HEK293 (cell line): ENCODE results near the gene DCUN1D3.
A peak's percentile ranks its signal among the peaks of the same experiment; 100 is the strongest.

Source experiments
- CTCF ChIA-PET: fragments of 350-600 bp; formaldehyde crosslinking; extraction: SDS; loops from one replicate; lab custom pipeline; 2021; ENCODE audit warnings: antibody characterized with exemption; lab: Yijun Ruan, JAX
- POLR2A ChIA-PET: fragments of 300-600 bp; formaldehyde crosslinking; extraction: SDS; loops from one replicate; lab custom pipeline; 2020; ENCODE audit warnings: antibody characterized with exemption, inconsistent platforms; lab: Yijun Ruan, JAX
- H3K27ac ChIP-seq: fragments of 200-500 bp; sonication (Bioruptor generic); 2 replicates; pipeline ENCODE4 v1.5.1; 2014; ENCODE audit warnings: low read depth, low read length, control low read depth, inconsistent platforms; ENCODE audit errors: extremely low read depth
- H3K36me3 ChIP-seq, 2 experiments: fragments of 200-500 bp in 1 of 2; sonication (Bioruptor generic) in 1 of 2; 1 replicate in 1 of 2; 2 replicates in 1 of 2; pipeline ENCODE4 v1.5.1; 2014 to 2017; ENCODE audit warnings: inconsistent platforms in 2 of 2, low read length in 2 of 2; ENCODE audit not compliant: control insufficient read depth in 2 of 2, insufficient read depth in 1 of 2
- H3K4me1 ChIP-seq: fragments of 200-500 bp; sonication (Bioruptor generic); 2 replicates; pipeline ENCODE4 v1.5.1; 2014; ENCODE audit warnings: mild to moderate bottlenecking, low read length, inconsistent platforms; ENCODE audit not compliant: control insufficient read depth, insufficient read depth
- H3K4me3 ChIP-seq: 2 replicates; pipeline ENCODE4 v1.5.1; 2011; ENCODE audit warnings: low read depth, mild to moderate bottlenecking, control low read depth, low read length, moderate library complexity
- H3K9me3 ChIP-seq: fragments of 200-500 bp; sonication (Bioruptor generic); 2 replicates; pipeline ENCODE4 v1.5.1; 2014; ENCODE audit warnings: low read depth, low read length, inconsistent platforms; ENCODE audit not compliant: control insufficient read depth, insufficient read depth
- BCL6B ChIP-seq: fragments of 450-650 bp; formaldehyde crosslinking; IDR thresholded peaks from 2 replicates; pipeline ENCODE4 v1.5.1; 2017; ENCODE audit warnings: missing biosample characterization, missing genetic modification characterization
- FEZF1 ChIP-seq: fragments of 450-650 bp; formaldehyde crosslinking; IDR thresholded peaks from 2 replicates; pipeline ENCODE4 v1.5.1; 2016; ENCODE audit warnings: missing biosample characterization, missing genetic modification characterization
- SCRT2 ChIP-seq: fragments of 450-650 bp; formaldehyde crosslinking; IDR thresholded peaks from 2 replicates; pipeline ENCODE4 v1.5.1; 2016; ENCODE audit warnings: missing biosample characterization, missing genetic modification characterization
- ZBTB48 ChIP-seq: fragments of 450-650 bp; formaldehyde crosslinking; IDR thresholded peaks from 2 replicates; pipeline ENCODE4 v1.5.1; 2016; ENCODE audit warnings: missing biosample characterization, missing genetic modification characterization
- ZFP3 ChIP-seq: fragments of 450-650 bp; formaldehyde crosslinking; IDR thresholded peaks from 2 replicates; pipeline ENCODE4 v1.5.1; 2016; ENCODE audit warnings: low read depth, missing biosample characterization, missing genetic modification characterization
- ZFP41 ChIP-seq: fragments of 450-650 bp; formaldehyde crosslinking; IDR thresholded peaks from 2 replicates; pipeline ENCODE4 v1.5.1; 2016; ENCODE audit warnings: missing biosample characterization, missing genetic modification characterization, borderline replicate concordance
- ZNF132 ChIP-seq: fragments of 450-650 bp; formaldehyde crosslinking; IDR thresholded peaks from 2 replicates; pipeline ENCODE4 v1.5.1; 2017; ENCODE audit warnings: missing biosample characterization, missing genetic modification characterization, borderline replicate concordance
- ZNF266 ChIP-seq: fragments of 450-650 bp; formaldehyde crosslinking; IDR thresholded peaks from 2 replicates; pipeline ENCODE4 v1.5.1; 2016; ENCODE audit warnings: missing biosample characterization, missing genetic modification characterization, low read depth
- ZNF335 ChIP-seq: fragments of 450-650 bp; formaldehyde crosslinking; conservative IDR thresholded peaks from 2 replicates; pipeline ENCODE4 v1.5.1; 2016; ENCODE audit warnings: missing biosample characterization, missing genetic modification characterization
- ZNF394 ChIP-seq: fragments of 450-650 bp; formaldehyde crosslinking; IDR thresholded peaks from 2 replicates; pipeline ENCODE4 v1.5.1; 2016; ENCODE audit warnings: missing biosample characterization, missing genetic modification characterization, mild to moderate bottlenecking, moderate library complexity, borderline replicate concordance
- ZNF423 ChIP-seq: fragments of 450-650 bp; formaldehyde crosslinking; IDR thresholded peaks from 2 replicates; pipeline ENCODE4 v1.5.1; 2016; ENCODE audit warnings: missing biosample characterization, missing genetic modification characterization
- ZNF513 ChIP-seq: fragments of 450-650 bp; IDR thresholded peaks from 2 replicates; pipeline ENCODE4 v1.5.1; 2018; ENCODE audit warnings: missing biosample characterization, missing genetic modification characterization
- ZNF660 ChIP-seq: fragments of 450-650 bp; IDR thresholded peaks from 2 replicates; pipeline ENCODE4 v1.5.1; 2018; ENCODE audit warnings: missing biosample characterization, mild to moderate bottlenecking, missing genetic modification characterization
- ZNF670 ChIP-seq: fragments of 450-650 bp; formaldehyde crosslinking; IDR thresholded peaks from 2 replicates; pipeline ENCODE4 v1.5.1; 2016; ENCODE audit warnings: missing biosample characterization, missing genetic modification characterization, low read depth
- ZSCAN23 ChIP-seq: fragments of 450-650 bp; formaldehyde crosslinking; IDR thresholded peaks from 2 replicates; pipeline ENCODE4 v1.5.1; 2016; ENCODE audit warnings: missing biosample characterization, missing genetic modification characterization
- TF ChIP-seq, protein P1 (sequence below): sonication (generic); formaldehyde crosslinking; IDR thresholded peaks from 2 replicates; pipeline ENCODE4 v1.8.1; 2022; ENCODE audit warnings: mild to moderate bottlenecking, moderate library complexity, missing genetic modification reagents

Gene DCUN1D3

DNA sequence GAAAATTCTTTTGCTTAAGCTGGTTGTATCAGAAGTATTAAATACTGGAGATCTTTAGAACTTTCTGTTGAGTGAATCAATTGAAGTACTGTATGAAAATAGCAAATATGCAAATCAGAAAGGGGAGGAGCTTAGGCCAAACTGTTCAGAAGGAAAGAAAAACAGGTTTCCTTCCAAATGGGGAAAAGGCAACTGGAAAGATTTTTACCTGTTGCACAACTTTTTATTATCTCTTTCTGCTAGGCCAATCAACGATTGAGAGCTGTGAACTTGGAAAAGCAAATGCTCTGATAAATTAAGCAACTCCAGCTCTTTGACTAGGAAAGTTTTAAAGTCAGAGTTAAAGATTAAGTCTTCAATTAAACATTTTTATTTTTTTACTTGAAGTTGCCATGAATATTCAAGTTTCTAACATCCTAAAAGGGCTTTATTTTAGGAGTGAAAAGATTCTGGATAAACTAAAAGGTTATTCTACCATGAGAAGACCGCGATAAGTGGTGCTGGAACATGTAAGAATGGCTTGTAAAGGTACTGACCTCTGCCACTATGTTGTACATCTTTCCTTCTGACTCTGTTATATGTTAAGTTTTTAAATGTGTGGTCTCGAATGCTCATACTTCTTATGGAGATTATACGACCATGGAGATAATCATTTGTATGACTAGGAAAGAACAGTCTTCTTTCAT, 16.5 kb downstream of the DCUN1D3 start:
- ChIA-PET POLR2A (no interaction called here), CTCF (interaction anchor here (1.0 kb wide), 1 partner anchor 214 kb away, joined by 3 read pairs; no protein-coding TSS in a partner anchor)
- peak; percentile 49; the same call in 1 of the 2 replicates for TF ChIP-seq FEZF1 (tag by site-specific recombination)
- 0 out of 2 replicates have a peak, but pooled peaks have one; percentile 28 for TF ChIP-seq SCRT2
- TF ChIP-seq ZNF670, result no peak
- no peak overlapping the region for H3K4me3 ChIP-seq
- peaks cover 3% of the 10 kb centered on the region; the same call in 1 of the 2 replicates for H3K4me1 ChIP-seq
- H3K36me3 ChIP-seq, result no peaks in the 10 kb centered on the region
- H3K27ac ChIP-seq, result no peak overlapping the region
- H3K9me3 ChIP-seq, result no peaks in the 10 kb centered on the region

DNA sequence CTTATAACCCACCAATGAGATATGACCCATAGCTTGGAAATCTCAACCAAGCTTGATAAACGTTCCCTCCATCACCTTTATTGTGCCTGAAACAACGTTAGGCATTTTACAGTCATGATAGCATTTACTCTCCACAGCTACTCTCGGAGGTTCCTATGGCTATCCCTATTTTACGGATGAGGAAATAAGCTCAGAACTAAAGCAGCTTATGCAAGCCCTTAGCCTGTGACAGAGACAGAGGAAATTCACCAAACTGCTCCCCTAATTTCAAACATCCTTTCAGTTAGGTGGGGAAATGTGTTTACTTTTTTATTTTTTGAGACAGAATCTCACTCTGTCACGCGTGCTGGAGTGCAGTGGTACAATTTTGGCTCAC, 18.7 kb downstream of the DCUN1D3 start:
- no peak overlapping the region for H3K4me3 ChIP-seq
- H3K36me3 ChIP-seq, result no peaks in the 10 kb centered on the region
- no peaks in the 10 kb centered on the region for H3K9me3 ChIP-seq
- TF ChIP-seq, protein P1, sequence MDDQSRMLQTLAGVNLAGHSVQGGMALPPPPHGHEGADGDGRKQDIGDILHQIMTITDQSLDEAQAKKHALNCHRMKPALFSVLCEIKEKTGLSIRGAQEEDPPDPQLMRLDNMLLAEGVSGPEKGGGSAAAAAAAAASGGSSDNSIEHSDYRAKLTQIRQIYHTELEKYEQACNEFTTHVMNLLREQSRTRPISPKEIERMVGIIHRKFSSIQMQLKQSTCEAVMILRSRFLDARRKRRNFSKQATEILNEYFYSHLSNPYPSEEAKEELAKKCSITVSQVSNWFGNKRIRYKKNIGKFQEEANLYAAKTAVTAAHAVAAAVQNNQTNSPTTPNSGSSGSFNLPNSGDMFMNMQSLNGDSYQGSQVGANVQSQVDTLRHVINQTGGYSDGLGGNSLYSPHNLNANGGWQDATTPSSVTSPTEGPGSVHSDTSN, result no peak
- TF ChIP-seq BCL6B (tag by site-specific recombination) (no peak), ZSCAN23 (tag by site-specific recombination) (no peak), ZNF394 (no peak)
- ChIA-PET POLR2A (no interaction called here), CTCF (interaction anchor here (0.6 kb wide), 1 partner anchor 73 kb away, joined by 3 read pairs; no protein-coding TSS in a partner anchor)
- peaks cover 8% of the 10 kb centered on the region; the same call in 1 of the 2 replicates for H3K4me1 ChIP-seq
- no peak overlapping the region for H3K27ac ChIP-seq

GRCh38 chr16:20880867-20881502, 19.2 kb downstream of the DCUN1D3 start:
- TF ChIP-seq ZNF335, result no peak
- no peak for TF ChIP-seq ZNF132
- TF ChIP-seq ZFP3, result no peak
- TF ChIP-seq ZNF660 (tag by site-specific recombination), result no peak
- no peak for TF ChIP-seq ZNF513 (tag by site-specific recombination)
- no peak for TF ChIP-seq ZBTB48 (tag by site-specific recombination)
- no peak for TF ChIP-seq BCL6B (tag by site-specific recombination)
- no peak for TF ChIP-seq ZNF266 (tag by site-specific recombination)
- TF ChIP-seq ZNF423, result no peak
- TF ChIP-seq ZFP41 (tag by site-specific recombination), result no peak
- Histone ChIP-seq H3K4me1 (peaks cover 8% of the 10 kb centered on the region; the same call in 1 of the 2 replicates), H3K27ac (no peak overlapping the region), H3K4me3 (no peak overlapping the region), H3K36me3 (no peaks in the 10 kb centered on the region), H3K9me3 (no peaks in the 10 kb centered on the region)
- ChIA-PET CTCF (interaction anchor here (0.6 kb wide), 1 partner anchor 73 kb away, joined by 3 read pairs; no protein-coding TSS in a partner anchor), POLR2A (no interaction called here)
